ENCODE measurements around the gene AOAH. TPM values are rescaled to one million over a fixed set of nuclear protein-coding genes. Genes with fewer than 3 reads are reported as not detected.
"Not testable (repeated sequence)": the region's sequence is repeated elsewhere in the genome, so short reads cannot be mapped to it uniquely, and the experiment has no call there.

The AOAH gene
- total RNA-seq, 1 donor from 2014 or later: 0.92 TPM

GRCh38 chr7:36651404-36651803 lies 72.9 kb downstream of the AOAH start:
- TF ChIP-seq CTCF (conservative IDR thresholded peaks at IDR 0.05): no peak
- Mint-ChIP-seq H3K36me3 (no peaks in the 10 kb centered on the region), H3K4me3 (no peak overlapping the region), H3K27ac (no peak overlapping the region), H3K4me1 (ENCODE audit: unreplicated experiment) (peaks cover 45% of the 10 kb centered on the region), H3K27me3 (peaks cover 11% of the 10 kb centered on the region), H3K9me3 (no peaks in the 10 kb centered on the region)
- DNase-seq (ENCODE audit: extremely low spot score, unreplicated experiment): no peak

- Mint-ChIP-seq H3K36me3 (no peaks in the 10 kb centered on the region), H3K27ac (no peak overlapping the region), H3K9me3 (no peaks in the 10 kb centered on the region), H3K27me3 (peaks cover 11% of the 10 kb centered on the region), H3K4me1 (ENCODE audit: unreplicated experiment) (peaks cover 42% of the 10 kb centered on the region), H3K4me3 (no peak overlapping the region)
- DNase-seq (ENCODE audit: extremely low spot score, unreplicated experiment): no peak
- no peak for TF ChIP-seq CTCF (conservative IDR thresholded peaks at IDR 0.05)
Observed at GRCh38 chr7:36650766-36651312, 73.5 kb downstream of the AOAH start.

- Mint-ChIP-seq H3K9me3 (no peaks in the 10 kb centered on the region), H3K27me3 (peaks cover 11% of the 10 kb centered on the region), H3K36me3 (no peaks in the 10 kb centered on the region), H3K4me3 (no peak overlapping the region), H3K27ac (no peak overlapping the region), H3K4me1 (ENCODE audit: unreplicated experiment) (peaks cover 43% of the 10 kb centered on the region)
- TF ChIP-seq CTCF (conservative IDR thresholded peaks at IDR 0.05): no peak
- no peak for DNase-seq (ENCODE audit: extremely low spot score, unreplicated experiment)
Observed at GRCh38 chr7:36650320-36650719, 74.0 kb downstream of the AOAH start.

GRCh38 chr7:36649319-36649718 lies 75.0 kb downstream of the AOAH start:
- not testable (repeated sequence) for H3K36me3 Mint-ChIP-seq; H3K9me3 Mint-ChIP-seq; DNase-seq (ENCODE audit: extremely low spot score, unreplicated experiment); H3K4me3 Mint-ChIP-seq; H3K27ac Mint-ChIP-seq
- Mint-ChIP-seq H3K27me3 (peaks cover 11% of the 10 kb centered on the region), H3K4me1 (ENCODE audit: unreplicated experiment) (peaks cover 43% of the 10 kb centered on the region)

GRCh38 chr7:36648441-36648840 lies 75.9 kb downstream of the AOAH start:
- H3K4me1 Mint-ChIP-seq (ENCODE audit: unreplicated experiment): peaks cover 44% of the 10 kb centered on the region
- no peak for DNase-seq (ENCODE audit: extremely low spot score, unreplicated experiment)
- H3K27me3 Mint-ChIP-seq: peaks cover 15% of the 10 kb centered on the region
- H3K36me3 Mint-ChIP-seq: no peaks in the 10 kb centered on the region
- no peaks in the 10 kb centered on the region for H3K9me3 Mint-ChIP-seq
- TF ChIP-seq CTCF (conservative IDR thresholded peaks at IDR 0.05): no peak
- H3K27ac Mint-ChIP-seq: no peak overlapping the region
- no peak overlapping the region for H3K4me3 Mint-ChIP-seq

GRCh38 chr7:36644625-36645422 lies 79.5 kb downstream of the AOAH start:
- Mint-ChIP-seq H3K27me3 (peaks cover 11% of the 10 kb centered on the region), H3K27ac (peak overlapping the region; percentile 12), H3K9me3 (no peaks in the 10 kb centered on the region), H3K4me3 (peak overlapping the region; percentile 40), H3K36me3 (no peaks in the 10 kb centered on the region), H3K4me1 (ENCODE audit: unreplicated experiment) (peaks cover 36% of the 10 kb centered on the region)
- no peak for TF ChIP-seq CTCF (conservative IDR thresholded peaks at IDR 0.05)
- DNase-seq (ENCODE audit: extremely low spot score, unreplicated experiment): no peak
